ENCODE measurements around the gene CYFIP2. TPM values are rescaled to one million over a fixed set of nuclear protein-coding genes. Genes with fewer than 3 reads are reported as not detected.

Gene CYFIP2
- total RNA-seq, 1 experiment from 2014 or later: 4.1 TPM

DNA sequence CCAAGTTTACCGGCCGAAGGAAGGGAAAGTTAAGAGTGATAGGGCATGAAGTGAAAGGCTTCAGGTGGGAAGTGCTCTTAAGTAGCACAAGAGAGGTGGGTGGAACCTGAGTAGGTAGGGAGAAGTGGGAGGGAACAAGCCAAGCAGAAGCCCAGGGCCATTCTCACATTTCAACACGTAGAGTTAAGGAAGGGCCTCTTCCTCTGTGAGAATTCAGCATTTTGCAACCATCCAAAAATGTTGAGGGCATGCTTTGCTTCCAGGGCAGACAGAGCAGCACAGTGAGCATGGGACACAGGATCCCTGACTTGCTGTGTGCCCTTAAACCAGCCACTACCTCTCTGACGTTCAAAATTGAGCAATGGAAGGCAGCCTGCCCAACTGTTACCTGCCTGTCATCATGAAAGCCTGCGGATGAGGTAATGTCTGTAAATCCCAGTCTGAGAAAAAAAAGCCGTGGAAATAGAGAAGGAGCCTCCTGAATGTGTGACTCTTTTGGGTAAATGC lies 3.3 kb downstream of the CYFIP2 start:
- no peak for DNase-seq (ENCODE audit: low read depth in 1 of 2, low spot score in 2 of 2)
- no peak overlapping the region for H3K4me3 ChIP-seq
- peaks cover 28% of the 10 kb centered on the region for H3K27me3 ChIP-seq (replicated peaks)
- no peak overlapping the region for H3K27ac ChIP-seq
- H3K9me3 ChIP-seq (replicated peaks): no peaks in the 10 kb centered on the region
- peaks cover 11% of the 10 kb centered on the region for H3K4me1 ChIP-seq (replicated peaks)
- H3K36me3 ChIP-seq: no peaks in the 10 kb centered on the region

GRCh38 chr5:157269761-157270272 lies 3.9 kb downstream of the CYFIP2 start:
- no peak overlapping the region for H3K27ac ChIP-seq
- no peak for DNase-seq (ENCODE audit: low read depth in 1 of 2, low spot score in 2 of 2)
- H3K9me3 ChIP-seq (replicated peaks): 0 out of 2 replicates have a peak, but pooled peaks cover 3% of the 10 kb centered on the region
- peaks cover 25% of the 10 kb centered on the region for H3K27me3 ChIP-seq (replicated peaks)
- H3K4me1 ChIP-seq (replicated peaks): peaks cover 11% of the 10 kb centered on the region
- H3K36me3 ChIP-seq: no peaks in the 10 kb centered on the region
- H3K4me3 ChIP-seq: no peak overlapping the region

DNA sequence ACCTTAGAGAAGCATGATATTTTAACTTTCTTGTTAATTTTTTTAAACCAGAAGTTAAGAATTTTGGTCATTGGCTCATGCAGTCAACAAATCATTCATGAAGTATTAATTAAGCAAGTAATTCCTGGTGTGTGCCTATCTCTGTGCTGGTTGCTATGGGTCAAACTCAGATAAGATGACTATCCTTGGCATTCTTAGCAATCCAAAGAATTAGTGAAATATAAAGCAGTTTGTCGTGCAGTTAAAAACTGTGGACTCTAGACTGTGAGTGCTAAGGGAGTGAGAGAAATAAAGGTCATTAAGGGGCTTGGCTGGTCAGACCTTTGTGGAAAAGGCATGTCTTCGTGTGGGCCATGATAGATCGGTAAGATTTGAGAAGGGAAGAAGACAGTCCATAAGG lies 4.8 kb downstream of the CYFIP2 start:
- H3K9me3 ChIP-seq (replicated peaks): 0 out of 2 replicates have a peak, but pooled peaks cover 3% of the 10 kb centered on the region
- no peak for DNase-seq (ENCODE audit: low read depth in 1 of 2, low spot score in 2 of 2)
- no peak overlapping the region for H3K27ac ChIP-seq
- no peak overlapping the region for H3K4me3 ChIP-seq
- no peaks in the 10 kb centered on the region for H3K36me3 ChIP-seq
- peaks cover 7% of the 10 kb centered on the region for H3K4me1 ChIP-seq (replicated peaks)
- H3K27me3 ChIP-seq (replicated peaks): peaks cover 19% of the 10 kb centered on the region

DNA sequence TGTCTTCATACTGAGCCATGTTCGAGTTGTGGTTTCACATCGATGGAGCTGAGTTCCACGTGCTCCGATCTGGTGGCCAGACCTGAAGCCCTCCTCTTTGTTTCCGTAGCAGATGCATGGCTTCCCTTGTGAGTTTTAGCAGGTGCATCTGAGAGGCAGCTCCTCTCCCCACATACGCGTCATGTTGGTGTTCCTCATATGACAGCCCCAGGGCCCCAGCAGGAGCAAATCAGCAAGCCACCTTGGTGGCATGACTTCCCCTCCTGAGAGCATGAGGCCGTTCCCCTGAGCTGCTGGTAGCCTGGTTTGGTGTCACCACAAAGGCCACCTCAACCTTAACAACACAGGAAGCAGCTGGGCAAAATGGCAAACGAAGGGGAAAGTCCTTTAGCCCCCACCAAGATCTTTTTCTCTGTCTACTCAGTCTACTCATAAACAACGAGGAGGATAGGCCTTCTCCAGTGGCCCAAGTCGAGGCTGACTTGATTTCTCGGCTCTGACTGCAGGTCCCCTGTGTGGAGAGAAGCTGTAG lies 5.9 kb downstream of the CYFIP2 start:
- H3K9me3 ChIP-seq (replicated peaks): 0 out of 2 replicates have a peak, but pooled peaks cover 3% of the 10 kb centered on the region
- DNase-seq (ENCODE audit: low read depth in 1 of 2, low spot score in 2 of 2): no peak
- H3K27ac ChIP-seq: no peak overlapping the region
- no peaks in the 10 kb centered on the region for H3K36me3 ChIP-seq
- H3K27me3 ChIP-seq (replicated peaks): peaks cover 11% of the 10 kb centered on the region
- H3K4me1 ChIP-seq (replicated peaks): no peaks in the 10 kb centered on the region
- H3K4me3 ChIP-seq: no peak overlapping the region

- Histone ChIP-seq H3K4me3 (no peak overlapping the region), H3K4me1 (replicated peaks) (no peaks in the 10 kb centered on the region), H3K9me3 (replicated peaks) (0 out of 2 replicates have a peak, but pooled peaks cover 3% of the 10 kb centered on the region), H3K36me3 (no peaks in the 10 kb centered on the region), H3K27ac (no peak overlapping the region), H3K27me3 (replicated peaks) (peaks cover 4% of the 10 kb centered on the region; the same call in 1 of the 2 replicates)
- no peak for DNase-seq (ENCODE audit: low read depth in 1 of 2, low spot score in 2 of 2)
Observed at GRCh38 chr5:157273131-157273556, 7.2 kb downstream of the CYFIP2 start.

GRCh38 chr5:157275403-157275802 lies 9.5 kb downstream of the CYFIP2 start:
- DNase-seq (ENCODE audit: low read depth in 1 of 2, low spot score in 2 of 2): no peak
- H3K9me3 ChIP-seq (replicated peaks): 0 out of 2 replicates have a peak, but pooled peaks cover 3% of the 10 kb centered on the region
- H3K4me1 ChIP-seq (replicated peaks): no peaks in the 10 kb centered on the region
- no peaks in the 10 kb centered on the region for H3K27me3 ChIP-seq (replicated peaks)
- H3K27ac ChIP-seq: no peak overlapping the region
- no peaks in the 10 kb centered on the region for H3K36me3 ChIP-seq
- no peak overlapping the region for H3K4me3 ChIP-seq

GRCh38 chr5:157278319-157279037 lies 12.6 kb downstream of the CYFIP2 start:
- H3K4me1 ChIP-seq (replicated peaks): no peaks in the 10 kb centered on the region
- H3K27me3 ChIP-seq (replicated peaks): 0 out of 2 replicates have a peak, but pooled peaks cover 3% of the 10 kb centered on the region
- no peaks in the 10 kb centered on the region for H3K36me3 ChIP-seq
- H3K27ac ChIP-seq: no peak overlapping the region
- no peak for DNase-seq (ENCODE audit: low read depth in 1 of 2, low spot score in 2 of 2)
- H3K4me3 ChIP-seq: no peak overlapping the region
- H3K9me3 ChIP-seq (replicated peaks): 0 out of 2 replicates have a peak, but pooled peaks cover 3% of the 10 kb centered on the region

DNA sequence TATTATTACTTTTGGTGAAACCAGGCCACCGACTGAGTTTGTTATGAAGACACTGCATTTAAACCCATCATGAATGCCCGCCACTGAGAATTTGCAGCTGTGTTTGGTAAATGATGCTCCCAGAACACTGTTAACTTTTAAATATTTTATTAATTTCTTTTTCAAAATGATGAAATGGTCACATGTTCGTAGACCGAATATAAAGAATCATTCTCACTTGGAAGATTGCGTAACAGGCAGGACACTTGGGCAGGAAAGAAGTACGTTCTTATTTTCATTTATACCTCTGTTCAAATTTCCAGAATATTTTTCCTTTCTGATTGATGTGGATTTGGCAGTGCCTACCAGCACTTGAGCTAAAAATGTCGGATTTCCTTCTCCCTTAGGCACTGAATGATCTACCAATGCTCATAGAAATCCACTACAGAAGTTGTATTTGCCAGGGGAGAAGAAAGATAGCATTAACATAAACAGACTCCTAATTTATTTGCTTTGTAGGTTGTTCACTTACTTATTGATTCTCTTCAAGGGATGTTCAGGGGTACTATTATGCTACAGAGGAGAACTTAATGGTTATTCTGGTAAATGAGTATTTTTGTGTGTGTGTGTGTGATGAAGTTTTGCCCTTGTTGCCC lies 13.8 kb downstream of the CYFIP2 start:
- no peak for DNase-seq (ENCODE audit: low read depth in 1 of 2, low spot score in 2 of 2)
- Histone ChIP-seq H3K4me1 (replicated peaks) (no peaks in the 10 kb centered on the region), H3K4me3 (no peak overlapping the region)

GRCh38 chr5:157280927-157281326 lies 15.0 kb downstream of the CYFIP2 start:
- H3K4me3 ChIP-seq: no peak overlapping the region
- H3K27me3 ChIP-seq (replicated peaks): 0 out of 2 replicates have a peak, but pooled peaks cover 3% of the 10 kb centered on the region
- no peak for DNase-seq (ENCODE audit: low read depth in 1 of 2, low spot score in 2 of 2)
- no peak overlapping the region for H3K27ac ChIP-seq
- no peaks in the 10 kb centered on the region for H3K9me3 ChIP-seq (replicated peaks)
- no peaks in the 10 kb centered on the region for H3K4me1 ChIP-seq (replicated peaks)
- no peaks in the 10 kb centered on the region for H3K36me3 ChIP-seq

More for the DNA sequence above, 13.8 kb downstream of the CYFIP2 start:
- H3K36me3 ChIP-seq: no peaks in the 10 kb centered on the region
- 0 out of 2 replicates have a peak, but pooled peaks cover 3% of the 10 kb centered on the region for H3K27me3 ChIP-seq (replicated peaks)
- H3K27ac ChIP-seq: no peak overlapping the region
- H3K9me3 ChIP-seq (replicated peaks): no peaks in the 10 kb centered on the region

DNA sequence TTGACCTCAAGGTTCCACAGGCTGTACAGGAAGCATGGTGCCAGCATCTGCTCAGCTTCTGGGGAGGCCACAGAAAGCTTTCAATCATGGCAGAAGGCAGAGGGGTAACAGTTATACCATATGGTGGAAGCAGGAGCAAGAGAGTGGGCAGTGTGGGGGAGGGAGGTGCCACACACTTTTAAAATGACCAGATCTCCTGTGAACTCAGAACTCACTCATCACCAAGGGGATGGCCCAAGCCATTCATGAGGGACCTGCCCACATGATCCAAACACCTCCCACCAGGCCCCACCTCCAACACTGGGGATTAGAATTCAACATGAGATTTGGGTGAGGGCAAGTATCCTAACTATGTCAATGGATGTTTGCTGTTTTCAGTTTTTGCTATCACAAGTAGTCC lies 16.2 kb downstream of the CYFIP2 start:
- no peak for DNase-seq (ENCODE audit: low read depth in 1 of 2, low spot score in 2 of 2)
- Histone ChIP-seq H3K9me3 (replicated peaks) (no peaks in the 10 kb centered on the region), H3K27me3 (replicated peaks) (0 out of 2 replicates have a peak, but pooled peaks cover 3% of the 10 kb centered on the region), H3K4me3 (no peak overlapping the region), H3K27ac (no peak overlapping the region), H3K4me1 (replicated peaks) (no peaks in the 10 kb centered on the region), H3K36me3 (no peaks in the 10 kb centered on the region)

DNA sequence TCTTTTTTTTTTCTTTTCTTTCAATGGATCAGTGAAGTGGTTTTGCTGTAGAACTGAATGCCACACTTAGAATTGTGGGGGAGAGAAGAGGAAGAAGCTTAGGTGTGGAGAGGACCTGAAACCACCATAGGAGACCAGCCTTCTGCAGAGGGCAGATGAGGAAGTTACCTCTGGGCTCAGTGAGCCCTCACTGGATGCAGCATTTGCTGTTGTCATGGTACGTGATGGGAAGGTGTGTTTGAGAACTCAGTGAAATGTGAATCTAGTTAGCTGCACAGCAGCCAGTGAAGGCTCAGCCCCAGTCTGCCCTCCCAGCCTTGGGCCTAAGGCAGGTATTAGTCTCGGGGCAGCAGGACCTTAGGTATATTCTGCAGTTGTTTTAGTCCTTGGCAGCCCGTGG lies 17.5 kb downstream of the CYFIP2 start:
- Histone ChIP-seq H3K4me1 (replicated peaks) (no peaks in the 10 kb centered on the region), H3K27me3 (replicated peaks) (0 out of 2 replicates have a peak, but pooled peaks cover 3% of the 10 kb centered on the region), H3K9me3 (replicated peaks) (no peaks in the 10 kb centered on the region), H3K27ac (no peak overlapping the region), H3K36me3 (no peaks in the 10 kb centered on the region), H3K4me3 (no peak overlapping the region)
- DNase-seq (ENCODE audit: low read depth in 1 of 2, low spot score in 2 of 2): no peak

- no peak overlapping the region for H3K27ac ChIP-seq
- no peaks in the 10 kb centered on the region for H3K9me3 ChIP-seq (replicated peaks)
- 0 out of 2 replicates have a peak, but pooled peaks cover 3% of the 10 kb centered on the region for H3K27me3 ChIP-seq (replicated peaks)
Observed at GRCh38 chr5:157284458-157285212, 18.7 kb downstream of the CYFIP2 start.

More at GRCh38 chr5:157284458-157285212, 18.7 kb downstream of the CYFIP2 start:
- no peak for DNase-seq (ENCODE audit: low read depth in 1 of 2, low spot score in 2 of 2)
- Histone ChIP-seq H3K4me1 (replicated peaks) (no peaks in the 10 kb centered on the region), H3K36me3 (no peaks in the 10 kb centered on the region), H3K4me3 (no peak overlapping the region)
